IMR-90 (cell line): Measurements from ENCODE around the gene HOXD13. TPM values are rescaled to one million over a fixed set of nuclear protein-coding genes. Genes with fewer than 3 reads are reported as not detected.

Experiments
- ATAC-seq: fragments of 200-7000 bp; cut with Tn5 transposase; 2 replicates; pipeline ENCODE4 v1.9.1; 2020; ENCODE audit warnings: low read depth, mild to moderate bottlenecking, moderate library complexity
- BruUV-seq: library from RNA; stranded (reverse); fragments of 400-500 nt; replicated peaks from 2 replicates; lab custom pipeline; 2021; lab: Mats Ljungman, UMichigan
- CTCF ChIA-PET: fragments of 300-600 bp; formaldehyde crosslinking; extraction: SDS; loops from one replicate; lab custom pipeline; 2021; ENCODE audit warnings: antibody characterized with exemption; lab: Yijun Ruan, JAX
- POLR2A ChIA-PET: fragments of 300-600 bp; sonication (Branson Sonifier 250); formaldehyde crosslinking; loops from one replicate; lab custom pipeline; 2022; ENCODE audit warnings: antibody characterized with exemption; ENCODE audit not compliant: unreplicated experiment; lab: Charles Lee
- DNase-seq: peaks from one replicate; pipeline ENCODE4 v3.0.0; 2013
- H2AFZ ChIP-seq: replicated peaks from 2 replicates; pipeline ENCODE3; 2013; ENCODE audit warnings: low read length, mild to moderate bottlenecking; ENCODE audit not compliant: poor library complexity
- H2AK5ac ChIP-seq: 2 replicates; pipeline ENCODE4 v1.6.1; 2013; ENCODE audit warnings: low read depth, low read length, inconsistent platforms
- H2AK9ac ChIP-seq: replicated peaks from 2 replicates; pipeline ENCODE3; 2013; ENCODE audit warnings: mild to moderate bottlenecking, low read depth, low read length, moderate library complexity; ENCODE audit not compliant: poor library complexity
- H2BK120ac ChIP-seq: 2 replicates; pipeline ENCODE4 v1.6.1; 2013; ENCODE audit warnings: low read depth, low read length, inconsistent platforms
- H2BK15ac ChIP-seq: 3 replicates; pipeline ENCODE4 v1.6.1; 2013; ENCODE audit warnings: low read depth, low read length, inconsistent platforms
- H2BK20ac ChIP-seq: 2 replicates; pipeline ENCODE4 v1.6.1; 2013; ENCODE audit warnings: low read depth, mild to moderate bottlenecking, inconsistent platforms, low read length, moderate library complexity
- H2BK5ac ChIP-seq: 2 replicates; pipeline ENCODE4 v1.6.1; 2013; ENCODE audit warnings: mild to moderate bottlenecking, low read depth, low read length, inconsistent platforms; ENCODE audit not compliant: poor library complexity, severe bottlenecking
- H3K14ac ChIP-seq: replicated peaks from 2 replicates; pipeline ENCODE4 v1.6.1; 2013; ENCODE audit warnings: low read depth, low read length, inconsistent platforms
- H3K18ac ChIP-seq: 2 replicates; pipeline ENCODE4 v1.6.1; 2013; ENCODE audit warnings: low read depth, low read length, control low read depth
- H3K23ac ChIP-seq: 2 replicates; pipeline ENCODE4 v1.6.1; 2013; ENCODE audit warnings: low read depth, low read length, inconsistent platforms
- H3K27ac ChIP-seq: 2 replicates; pipeline ENCODE4 v1.5.1; 2013; ENCODE audit warnings: mild to moderate bottlenecking, control low read depth, low read length; ENCODE audit not compliant: insufficient read depth
- H3K27me3 ChIP-seq: 2 replicates; pipeline ENCODE4 v1.6.1; 2013; ENCODE audit warnings: low read length; ENCODE audit not compliant: control insufficient read depth, insufficient read depth
- H3K36me3 ChIP-seq: 2 replicates; pipeline ENCODE4 v1.6.1; 2013; ENCODE audit warnings: low read length, mixed read lengths; ENCODE audit not compliant: control insufficient read depth, insufficient read depth
- H3K4ac ChIP-seq: 2 replicates; pipeline ENCODE4 v1.6.1; 2013; ENCODE audit warnings: low read depth, low read length, inconsistent platforms
- H3K4me1 ChIP-seq: 2 replicates; pipeline ENCODE4 v1.6.1; 2013; ENCODE audit warnings: low read length, mixed read lengths; ENCODE audit not compliant: control insufficient read depth, insufficient read depth
- H3K4me2 ChIP-seq: 2 replicates; pipeline ENCODE4 v1.6.1; 2013; ENCODE audit warnings: low read depth, mild to moderate bottlenecking, control low read depth, low read length, moderate library complexity
- H3K4me3 ChIP-seq: 2 replicates; pipeline ENCODE4 v1.5.1; 2013; ENCODE audit warnings: low read depth, mild to moderate bottlenecking, control low read depth, low read length, moderate library complexity; ENCODE audit not compliant: insufficient read depth
- H3K56ac ChIP-seq: 2 replicates; pipeline ENCODE4 v1.6.1; 2013; ENCODE audit warnings: low read length, inconsistent platforms; ENCODE audit not compliant: insufficient read depth; ENCODE audit errors: extremely low read depth
- H3K79me1 ChIP-seq, 2 experiments: 2 replicates each; pipeline ENCODE4 v1.6.1; 2013; ENCODE audit warnings: low read length in 2 of 2, inconsistent platforms in 1 of 2, low read depth in 1 of 2
- H3K9ac ChIP-seq: 2 replicates; pipeline ENCODE4 v1.6.1; 2013; ENCODE audit warnings: low read depth, low read length, control low read depth
- H3K9me1 ChIP-seq: 2 replicates; pipeline ENCODE4 v1.6.1; 2013; ENCODE audit warnings: low read length, inconsistent platforms; ENCODE audit not compliant: insufficient read depth
- H3K9me3 ChIP-seq: 2 replicates; pipeline ENCODE4 v1.6.1; 2013; ENCODE audit warnings: low read length; ENCODE audit not compliant: control insufficient read depth, insufficient read depth
- H4K20me1 ChIP-seq: 2 replicates; pipeline ENCODE4 v1.6.1; 2013; ENCODE audit warnings: low read length, inconsistent platforms; ENCODE audit not compliant: insufficient read depth
- H4K5ac ChIP-seq: 2 replicates; pipeline ENCODE4 v1.6.1; 2013; ENCODE audit warnings: mild to moderate bottlenecking, low read depth, low read length, control low read depth
- H4K8ac ChIP-seq, 2 experiments: 2 replicates each; pipeline ENCODE4 v1.6.1; 2013; ENCODE audit warnings: low read depth in 2 of 2, low read length in 2 of 2, control low read depth in 1 of 2, inconsistent platforms in 1 of 2
- H4K91ac ChIP-seq: 2 replicates; pipeline ENCODE4 v1.6.1; 2013; ENCODE audit warnings: low read depth, low read length, inconsistent platforms; ENCODE audit not compliant: insufficient read depth
- CEBPB ChIP-seq: IDR thresholded peaks from 2 replicates; pipeline ENCODE4 v1.6.1; 2012; ENCODE audit warnings: low read depth, low read length, improper control_type of control experiment
- CHD1 ChIP-seq: IDR thresholded peaks from 2 replicates; pipeline ENCODE4 v1.6.1; 2012; ENCODE audit warnings: low read depth, low read length, improper control_type of control experiment
- RAD21 ChIP-seq: IDR thresholded peaks from 2 replicates; pipeline ENCODE4 v1.6.1; 2012; ENCODE audit warnings: low read length, improper control_type of control experiment
- RCOR1 ChIP-seq: IDR thresholded peaks from 2 replicates; pipeline ENCODE4 v1.6.1; 2012; ENCODE audit warnings: mild to moderate bottlenecking, low read length, improper control_type of control experiment; ENCODE audit not compliant: insufficient replicate concordance
- WGBS, 2 experiments: methylation state at CpG; one replicate each; pipeline versions ENCODE4 v1.1.5 to v1.1.7; 2013; ENCODE audit warnings: missing lambda C conversion rate in 2 of 2; ENCODE audit not compliant: insufficient read length in 1 of 2; ENCODE audit errors: extremely low coverage in 2 of 2; 5-methylcytosine and 5-hydroxymethylcytosine counted together
- dilution Hi-C: fragments of 300-500 bp; cut with HindIII; formaldehyde crosslinking; loops from one replicate; pipeline ENCODE4 v1.14.3; 2018; ENCODE audit warnings: low sequenced_read_pairs; ENCODE audit not compliant: unreplicated experiment
- in situ Hi-C: fragments of 300-500 bp; cut with MboI; formaldehyde crosslinking; loops from 3 replicates; pipeline ENCODE4 v1.14.3; 2019; ENCODE audit warnings: low sequenced_read_pairs, inconsistent platforms, mixed read lengths
- intact Hi-C: fragments of 100-400 bp; cut with micrococcal nuclease; formaldehyde crosslinking; loops from 2 replicates; pipeline ENCODE4 v1.10.0; 2022
- polyA plus RNA-seq, 3 experiments: library from polyadenylated mRNA; depleted of rRNA; stranded (reverse); fragments of >200 nt; gene quantifications; 2 replicates each; pipeline ENCODE4 v1.2.3, GENCODE V29; 2012; ENCODE audit warnings: low replicate concordance in 1 of 3
- total RNA-seq: library from RNA; depleted of rRNA; stranded (reverse); fragments of >200 nt; gene quantifications from 2 replicates; pipeline ENCODE4 v1.2.3, GENCODE V29; 2012

Gene HOXD13
- total and polyA plus RNA-seq, 2 of the 4 experiments (the other 2 are of a cell fraction), result not detected

DNA sequence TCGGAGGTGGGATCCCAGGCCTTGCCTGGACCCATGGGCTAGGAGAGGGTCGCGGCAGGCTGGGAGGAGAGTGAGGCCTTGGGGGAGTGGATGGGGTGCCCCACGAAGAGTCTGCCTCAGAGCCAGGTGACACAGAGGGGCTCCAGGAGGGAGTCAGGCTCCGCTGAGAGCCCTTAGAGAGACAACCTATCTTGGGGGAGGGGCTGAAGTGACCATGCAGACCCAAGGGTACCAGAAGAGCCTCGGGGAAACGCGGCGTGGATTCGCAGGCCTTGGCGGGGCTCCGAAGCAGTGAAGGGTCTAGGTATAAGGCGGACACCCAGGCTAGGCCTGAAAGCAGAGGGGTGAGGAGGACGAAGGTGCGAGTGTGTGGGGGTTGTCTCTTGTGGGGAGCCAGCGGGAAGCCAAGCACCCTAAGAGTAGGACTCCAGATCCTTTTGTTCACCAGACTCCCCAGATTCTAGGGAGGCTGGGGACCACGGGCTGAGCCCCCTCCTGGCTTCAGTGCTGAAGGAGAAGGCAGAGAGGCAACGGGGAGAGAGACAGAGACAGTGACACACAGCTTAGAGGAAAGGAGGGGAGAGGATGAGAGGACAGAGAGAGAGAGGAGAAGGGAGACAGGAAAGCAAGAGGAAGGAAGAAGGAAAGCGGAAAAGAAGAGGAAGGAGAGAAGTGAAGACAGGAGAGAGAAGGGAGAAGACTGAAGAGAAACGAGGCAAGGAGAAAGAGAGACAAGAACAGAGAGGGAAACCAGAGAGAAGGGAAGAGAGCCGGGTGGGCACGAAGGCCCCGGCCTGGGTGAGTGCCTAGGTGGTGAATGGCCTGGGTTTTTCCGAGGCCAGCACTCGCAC lies 13.4 kb downstream of the HOXD13 start:
- no peaks in the 10 kb centered on the region for H4K20me1 ChIP-seq
- DNase-seq (no peak), ATAC-seq (no peak)
- peaks cover 6% of the 10 kb centered on the region for H3K9me3 ChIP-seq
- 1% methylated on average over 12 of the region's 25 CpGs; no CpG with 5 or more reads in 1 of the 2 experiments for WGBS, 2 experiments
- TF ChIP-seq RCOR1 (no peak), CEBPB (no peak), CHD1 (no peak), RAD21 (no peak)
- no peak overlapping the region for H2BK15ac ChIP-seq
- no peak overlapping the region for H3K27ac ChIP-seq
- dilution Hi-C loops (no loop called here), intact Hi-C loops (no loop called here), in situ Hi-C loops (no loop called here)
- CTCF ChIA-PET, result no interaction called here
- no peaks in the 10 kb centered on the region for H3K79me1 ChIP-seq
- no peak overlapping the region for H4K5ac ChIP-seq
- H3K4me2 ChIP-seq, result no peak overlapping the region
- H2AFZ ChIP-seq, result no peak overlapping the region
- H2BK20ac ChIP-seq, result no peak overlapping the region
- no peak overlapping the region for H3K18ac ChIP-seq
- no peaks in the 10 kb centered on the region for H3K9me1 ChIP-seq
- no peak overlapping the region for H3K14ac ChIP-seq
- H3K23ac ChIP-seq, result no peak overlapping the region
- H4K8ac ChIP-seq, result no peak overlapping the region
- H2AK5ac ChIP-seq, result no peak overlapping the region
- no peak overlapping the region for H3K56ac ChIP-seq
- no peak overlapping the region for H2BK5ac ChIP-seq
- no peak overlapping the region for H2BK120ac ChIP-seq
- no peak overlapping the region for H3K4me3 ChIP-seq
- H3K4me1 ChIP-seq, result no peaks in the 10 kb centered on the region
- no peaks in the 10 kb centered on the region for H3K36me3 ChIP-seq
- no peak overlapping the region for H3K4ac ChIP-seq
- POLR2A ChIA-PET, result interaction anchor here (0.6 kb wide), 1 partner anchor 216 kb away, joined by 5 read pairs; no protein-coding TSS in a partner anchor
- H2AK9ac ChIP-seq, result no peak overlapping the region
- peaks cover 93% of the 10 kb centered on the region for H3K27me3 ChIP-seq
- H3K9ac ChIP-seq, result no peak overlapping the region
- no peak overlapping the region for H4K91ac ChIP-seq
- BruUV-seq, result no TSS peak
